DMS153 treated with DMSO at 0.1 percent for 48 hours (cell line): Measurements from ENCODE around the gene FAM107A.
"Not testable (repeated sequence)": the region's sequence is repeated elsewhere in the genome, so short reads cannot be mapped to it uniquely, and the experiment has no call there.

Experiments
- DNase-seq: peaks from one replicate; lab custom pipeline; 2025; ENCODE audit not compliant: unreplicated experiment; lab: John Stamatoyannopoulos, UW

Gene FAM107A

DNA sequence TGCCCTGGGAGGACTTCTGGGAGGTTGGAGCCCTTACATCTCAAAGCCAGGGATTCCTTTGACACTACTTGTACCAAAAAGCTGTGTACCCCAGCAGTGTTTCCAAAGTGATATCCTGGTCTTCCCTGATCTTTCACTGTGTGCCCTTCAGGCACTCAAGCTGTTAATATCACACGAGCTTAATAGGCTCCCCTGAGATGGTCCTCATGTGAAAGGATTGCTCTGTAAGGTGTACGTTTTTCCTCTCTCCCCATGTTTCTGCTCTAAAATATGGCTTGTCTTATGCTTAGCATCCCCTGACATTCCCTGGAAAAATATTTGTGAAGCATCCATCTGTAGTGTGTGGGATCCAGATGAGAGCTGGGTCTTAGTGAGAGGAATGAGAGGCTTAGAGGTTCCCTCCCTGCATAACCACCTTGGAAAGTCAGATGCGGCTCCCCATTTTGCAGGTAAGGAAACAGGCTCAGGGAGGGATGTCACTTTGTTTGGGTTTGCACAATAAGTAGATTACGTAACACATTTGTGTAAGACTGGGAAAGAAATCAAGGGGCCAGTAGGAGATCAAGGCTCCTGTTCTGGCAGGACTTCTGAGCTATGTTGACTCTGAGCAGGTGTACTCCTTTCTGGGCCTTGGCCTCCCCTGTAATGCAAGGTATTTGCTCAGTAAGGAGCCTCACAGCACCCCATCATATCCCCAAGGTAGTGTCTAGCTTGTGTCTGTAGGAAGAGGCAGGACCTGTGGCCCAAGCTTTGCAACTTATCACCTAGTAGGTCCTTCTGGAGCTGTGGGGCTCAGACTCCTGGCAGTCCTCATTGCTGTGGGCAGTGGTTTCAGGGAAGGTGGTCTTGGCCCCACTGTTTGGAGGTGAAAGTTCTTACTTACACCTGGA lies 39.5 kb downstream of the FAM107A start:
- no peak for DNase-seq

DNA sequence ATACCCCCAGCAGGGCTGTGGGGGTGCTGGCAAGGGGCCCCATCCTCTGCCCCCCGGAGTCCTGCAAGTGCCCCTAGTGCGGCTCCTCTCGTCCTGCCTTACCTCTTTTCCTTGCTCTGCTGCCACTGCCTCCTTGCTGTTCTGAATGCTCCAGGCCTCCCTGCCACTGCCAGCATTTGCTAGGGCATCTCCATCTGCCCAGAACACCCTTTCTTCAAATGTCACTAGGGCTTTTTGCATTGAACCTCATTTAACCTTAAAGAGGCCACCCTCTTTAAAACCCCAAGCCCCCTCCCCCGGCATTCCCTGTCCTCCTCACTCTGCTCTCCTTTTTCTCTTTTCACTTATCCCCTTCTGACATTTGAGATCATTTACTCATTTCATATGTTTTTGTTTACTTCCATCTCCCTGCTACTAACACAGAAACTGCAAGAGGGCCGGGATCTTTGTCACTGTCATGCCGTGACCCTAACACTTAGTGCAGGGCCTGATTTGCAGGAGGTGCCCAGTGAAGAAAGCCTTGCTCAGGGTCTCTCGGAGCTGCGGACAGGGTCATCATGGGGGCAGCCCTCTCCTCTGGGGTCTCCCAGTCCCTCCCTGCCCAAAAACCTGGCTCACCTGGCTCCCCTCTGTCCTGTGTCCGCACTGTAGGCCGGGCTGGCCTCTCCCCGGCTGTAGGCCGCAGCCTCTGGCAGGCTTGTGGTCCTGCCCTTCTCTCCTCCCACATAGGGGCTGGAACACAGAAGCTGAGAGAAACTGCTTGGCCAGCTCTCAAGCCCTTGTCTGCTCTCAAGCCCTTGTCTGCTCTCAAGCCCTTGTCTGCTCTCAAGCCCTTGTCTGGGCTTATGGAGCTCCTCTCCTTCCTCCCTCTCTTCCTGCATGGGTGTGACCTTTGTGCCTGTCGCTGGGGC lies 40.4 kb downstream of the FAM107A start, which contains the start of gene ACOX2:
ACOX2 (minus strand) TSS at position 690 of the 911 bp plus-strand sequence. CDS start 2,084 bp downstream, outside the sequence.
- no peak for DNase-seq

DNA sequence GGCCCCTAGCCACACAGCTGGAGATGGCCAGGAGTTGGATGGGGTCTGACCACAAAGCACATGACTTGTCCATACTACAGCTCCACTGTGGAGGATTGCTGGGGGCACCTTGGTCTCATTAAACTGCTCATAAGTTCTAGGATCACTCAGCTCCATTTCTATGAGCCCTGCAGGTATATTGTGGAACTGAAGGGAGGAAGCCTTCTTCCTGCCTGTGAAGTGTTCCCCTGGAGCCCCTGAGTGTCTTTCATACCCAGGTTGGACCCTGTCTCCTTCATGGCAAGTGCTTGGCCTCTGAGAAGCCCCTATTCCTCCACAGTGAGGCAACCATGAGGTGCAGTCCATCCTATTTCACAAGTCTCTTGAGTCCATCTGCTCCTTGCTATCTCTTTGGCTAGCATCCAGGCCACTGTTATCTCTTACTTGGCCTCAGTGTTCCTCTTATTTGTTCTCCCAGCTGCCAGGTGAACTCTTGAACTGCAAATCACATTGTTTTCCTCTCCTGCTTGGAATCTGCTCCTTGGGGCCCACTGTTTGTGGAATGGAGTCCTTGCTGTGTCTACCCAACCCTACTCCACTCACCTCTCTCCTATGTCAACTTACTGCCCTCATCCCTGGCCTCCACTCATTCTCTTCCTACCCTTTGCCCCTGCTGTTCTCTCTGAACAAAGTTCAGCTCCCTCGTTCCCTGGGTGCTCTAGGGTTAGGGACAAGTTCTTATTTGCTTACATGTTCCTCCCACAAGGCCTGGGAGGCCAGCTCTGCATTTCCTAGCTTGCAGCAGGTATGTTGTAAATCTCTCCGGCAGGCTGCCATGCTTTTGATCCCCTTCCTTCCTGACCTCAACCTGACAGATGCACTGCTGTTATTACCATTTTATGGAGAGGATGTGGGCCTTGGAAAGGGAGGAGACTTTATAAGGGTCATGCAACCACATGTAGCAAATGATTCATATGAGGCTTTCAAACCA lies 41.4 kb downstream of the FAM107A start:
- DNase-seq: no peak

DNA sequence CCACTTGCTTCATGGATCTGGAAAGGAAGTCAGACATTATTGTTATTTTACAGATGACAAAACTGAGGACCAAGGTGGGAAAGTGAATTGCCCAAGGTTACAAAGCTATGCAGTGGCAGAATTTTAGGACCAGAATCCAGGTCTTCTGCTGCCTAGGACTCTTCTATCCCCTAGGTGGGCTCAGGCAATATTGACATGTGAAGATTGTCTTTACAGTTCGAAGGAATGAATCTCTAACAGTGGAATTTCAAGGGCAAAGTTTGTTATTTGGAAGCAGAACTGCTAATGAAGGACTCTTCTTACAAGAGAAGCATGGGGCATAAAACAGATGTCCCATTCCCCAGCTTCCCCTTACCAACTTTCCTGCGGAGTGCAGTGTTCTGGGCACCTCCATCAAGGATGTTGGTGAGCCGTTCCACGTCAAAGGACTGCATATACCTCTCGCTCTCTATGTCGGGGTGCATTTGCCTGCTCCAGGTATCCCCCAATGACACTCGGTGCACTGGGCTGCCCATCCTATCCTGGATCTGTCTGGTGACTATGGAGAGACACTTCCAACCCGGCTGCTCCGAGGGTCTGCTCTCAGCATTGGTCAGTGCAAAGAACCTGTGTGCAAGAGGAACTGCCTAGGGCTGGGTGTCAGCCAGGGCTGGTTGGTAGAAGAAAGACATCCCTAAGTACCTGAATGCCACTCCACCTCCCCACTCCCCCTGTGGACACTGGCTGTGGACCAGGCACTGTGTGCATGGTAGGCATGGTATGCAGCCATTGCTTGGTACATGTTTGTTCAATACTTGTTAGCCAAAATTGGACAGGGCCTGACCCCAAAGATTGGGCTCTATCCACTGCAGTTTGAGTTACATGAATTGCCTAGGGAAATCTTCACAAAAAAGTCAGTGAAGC lies 42.3 kb downstream of the FAM107A start:
- DNase-seq: no peak

DNA sequence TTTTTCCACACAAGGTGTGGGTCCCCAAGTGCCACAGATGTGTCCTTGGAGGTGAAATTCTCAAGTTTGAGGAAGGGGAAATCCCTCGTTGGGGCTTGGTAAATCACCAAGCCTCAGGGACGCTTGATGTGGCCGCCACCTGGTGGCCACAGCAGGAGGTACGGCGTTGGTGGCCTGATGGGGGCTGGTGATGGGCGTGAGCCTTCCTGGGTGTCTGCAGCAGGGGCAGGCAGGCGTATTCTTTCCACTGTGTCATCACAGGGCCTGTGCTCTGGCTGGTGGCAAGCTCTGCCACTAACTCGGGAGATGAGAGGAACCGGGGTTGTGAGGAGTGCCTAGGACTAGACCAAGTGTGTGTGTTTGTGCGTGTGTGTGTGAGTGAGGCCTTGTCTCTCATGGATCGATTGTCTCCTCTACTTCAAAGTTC lies 44.4 kb downstream of the FAM107A start:
- DNase-seq: peak; percentile 4

DNA sequence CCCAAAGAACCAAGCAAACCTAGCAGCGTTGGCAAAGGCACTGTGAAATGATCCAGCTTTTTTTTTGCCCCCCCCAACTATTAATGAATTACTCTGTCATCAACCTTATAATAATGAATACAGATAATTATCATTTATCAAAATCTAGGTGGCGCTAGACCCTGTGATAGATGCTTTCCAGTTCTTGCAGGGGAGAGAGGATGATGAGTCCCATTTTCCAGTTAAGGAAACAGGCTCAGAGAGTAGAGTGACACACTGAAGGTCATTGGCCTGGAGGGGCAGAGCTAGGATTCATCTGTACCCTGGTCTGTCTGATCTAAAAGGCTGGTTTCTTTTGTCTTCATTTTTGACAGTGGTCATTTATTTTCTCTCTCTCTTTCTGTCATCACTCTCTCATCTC lies 45.2 kb downstream of the FAM107A start:
- DNase-seq: no peak

DNA sequence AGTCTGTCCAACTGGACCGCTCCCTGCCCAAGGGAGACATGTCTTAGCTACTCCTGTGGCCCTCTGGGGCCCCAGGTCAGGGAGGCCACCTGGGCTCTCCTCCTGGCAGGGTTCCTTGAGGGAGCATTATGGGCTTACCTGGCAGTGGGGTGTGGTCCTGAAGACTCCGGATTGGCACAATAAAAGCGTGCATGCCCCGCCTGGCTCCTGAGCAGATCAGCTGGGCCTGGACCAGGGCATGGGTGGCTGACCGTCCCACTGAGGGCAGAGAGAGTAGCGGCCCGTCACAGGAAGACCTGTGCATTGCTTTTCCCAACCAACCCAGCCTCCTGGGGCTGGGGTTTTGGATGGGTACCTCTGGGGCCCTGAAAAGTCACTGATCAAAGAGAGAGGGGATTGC lies 45.6 kb downstream of the FAM107A start:
- DNase-seq: no peak

DNA sequence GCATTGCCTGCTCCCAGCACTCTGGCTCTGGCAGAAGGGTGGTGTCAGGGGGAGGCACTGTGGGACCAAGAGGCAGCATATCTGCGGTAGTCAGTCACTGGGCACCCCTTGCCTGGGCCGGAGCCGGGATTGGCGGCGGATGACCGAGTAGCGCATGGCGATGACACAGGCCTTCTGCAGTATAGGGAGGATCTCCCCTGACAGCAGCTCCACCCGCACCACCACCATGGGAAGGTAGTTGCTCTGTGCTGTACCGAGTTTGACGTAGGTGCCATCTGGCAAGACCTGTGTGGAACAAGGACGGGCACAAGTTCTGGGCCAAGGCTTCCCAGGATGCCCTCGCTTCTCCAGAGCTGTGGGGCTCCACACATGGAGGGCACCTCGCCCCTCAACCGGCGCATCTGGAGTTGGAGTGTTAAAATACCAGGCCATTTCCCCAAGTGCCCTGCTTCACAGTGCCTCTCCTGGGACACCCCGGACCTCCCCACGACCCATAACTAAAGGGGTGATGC lies 46.8 kb downstream of the FAM107A start:
- DNase-seq: no peak

DNA sequence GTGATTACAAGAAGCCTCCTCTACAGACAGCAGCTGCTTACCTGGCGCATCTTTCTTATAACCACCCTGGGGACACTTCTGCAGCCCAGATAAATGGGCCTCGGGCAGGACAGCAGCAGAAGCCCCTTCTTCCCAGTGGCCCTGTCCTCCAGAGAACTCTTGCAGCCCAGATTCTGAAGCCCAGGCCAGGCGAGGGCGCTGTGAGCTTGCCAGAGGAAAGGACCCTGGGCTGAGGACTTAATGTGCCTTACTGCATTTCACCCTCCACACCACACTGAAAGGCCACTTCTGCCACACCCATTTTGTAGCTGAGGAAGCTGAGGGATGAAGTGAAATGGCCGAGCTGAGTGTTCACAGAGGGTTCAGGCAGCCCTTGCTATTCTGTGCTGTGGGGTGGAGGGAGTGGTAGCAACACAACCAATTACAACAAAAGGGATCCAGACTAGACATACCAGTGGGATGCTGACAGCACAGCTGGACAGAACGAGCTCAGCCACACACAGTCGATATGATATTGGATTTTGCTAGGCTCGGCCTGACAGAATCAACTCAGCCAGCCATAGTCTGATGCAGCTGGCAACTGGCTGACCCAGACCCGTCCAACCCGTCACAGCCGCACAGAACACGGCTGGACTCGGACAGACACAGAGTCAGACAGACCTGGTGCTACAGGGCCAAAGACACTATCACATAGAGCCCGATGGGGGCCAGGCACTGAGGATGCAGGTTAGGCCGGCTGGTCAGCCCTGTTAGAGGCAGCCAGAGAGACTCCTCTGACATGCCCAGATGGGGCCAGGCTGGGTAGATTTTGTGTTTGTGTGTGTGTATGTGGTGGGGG lies 47.5 kb downstream of the FAM107A start:
- DNase-seq: no peak

DNA sequence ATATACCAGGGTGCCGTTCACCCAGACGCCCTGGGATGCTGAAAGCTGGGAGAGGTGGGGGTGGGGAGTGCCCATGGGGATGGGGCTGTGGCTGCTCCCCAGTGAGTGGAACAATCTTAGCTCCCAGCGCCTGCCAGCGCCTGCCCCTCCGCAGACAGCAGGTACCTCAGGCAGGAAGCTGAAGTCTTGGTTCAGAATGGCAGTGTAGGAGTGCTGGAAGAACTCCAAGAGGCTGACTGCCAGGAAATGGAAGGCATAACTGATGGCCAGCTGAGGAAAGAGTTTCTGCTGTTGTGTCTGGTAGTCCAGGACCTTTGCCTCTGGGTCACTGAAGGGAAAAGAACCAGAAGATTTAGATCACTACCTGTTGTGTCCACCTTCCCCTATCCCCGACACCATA lies 48.6 kb downstream of the FAM107A start:
- no peak for DNase-seq

DNA sequence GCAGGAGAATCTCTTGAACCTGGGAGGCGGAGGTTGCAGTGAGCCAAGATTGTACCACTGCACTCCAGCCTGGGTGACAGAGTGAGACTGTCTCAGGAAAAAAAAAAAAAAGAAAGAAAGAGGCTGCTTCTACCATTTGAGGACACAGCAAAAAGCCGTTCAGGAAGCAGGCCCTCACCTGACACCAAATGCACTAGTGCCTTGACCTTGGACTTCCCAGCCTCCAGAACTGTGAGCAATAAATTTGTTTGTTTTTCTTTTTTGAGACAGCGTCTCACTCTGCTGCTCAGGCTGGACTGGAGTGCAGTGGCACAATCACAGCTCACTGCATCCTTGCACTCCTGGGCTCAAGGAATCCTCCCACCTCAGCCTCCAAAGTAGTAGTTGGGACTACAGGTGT lies 49.8 kb downstream of the FAM107A start:
- DNase-seq: not testable (repeated sequence)

DNA sequence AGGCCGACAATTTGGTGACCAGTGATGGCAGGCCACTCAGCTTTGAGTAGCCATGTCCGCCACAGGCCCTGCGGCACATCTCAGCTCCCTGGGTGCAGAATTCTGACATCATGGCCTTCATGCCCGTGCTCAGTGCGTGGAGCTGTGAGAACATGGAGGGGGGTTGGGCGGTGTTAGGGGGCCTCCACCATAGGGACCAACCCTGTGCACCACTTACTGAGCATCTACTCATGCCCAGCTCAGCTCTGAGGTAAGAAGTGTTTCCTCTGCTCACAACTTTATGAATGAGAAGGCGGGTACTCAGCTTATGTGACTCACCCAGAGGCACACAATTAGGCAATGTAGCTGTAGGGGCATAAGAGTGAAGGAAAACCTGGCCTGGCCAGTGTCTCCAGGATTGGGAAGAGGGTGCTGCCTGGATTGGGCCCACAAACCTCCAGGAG lies 50.7 kb downstream of the FAM107A start:
- no peak for DNase-seq

DNA sequence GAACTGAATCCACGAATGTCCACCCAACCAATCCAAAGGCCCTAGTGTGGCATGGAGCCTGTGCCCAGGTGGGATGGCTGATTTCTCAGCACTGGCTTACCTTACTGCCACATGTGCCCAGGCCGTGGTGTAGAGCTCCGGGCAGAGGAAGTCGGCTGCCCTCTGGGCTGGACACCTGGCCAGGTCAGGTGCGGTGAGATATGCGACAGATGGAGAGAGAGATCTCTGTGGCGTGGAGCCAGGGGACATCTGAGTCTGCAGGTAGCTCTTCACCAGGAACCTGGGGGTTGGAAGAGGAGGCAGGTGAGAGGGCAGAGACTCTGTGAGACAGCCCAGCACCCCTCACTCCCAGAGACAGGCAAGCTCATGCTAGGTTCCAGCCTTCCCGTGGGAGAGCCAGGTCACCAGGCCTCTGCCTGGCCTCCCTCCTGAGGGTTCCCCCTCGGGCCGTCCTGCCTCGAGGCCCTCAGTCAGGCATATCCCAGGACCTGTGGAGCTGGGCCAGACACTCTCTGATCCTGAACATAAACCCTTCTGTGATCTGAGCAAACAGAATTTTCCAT lies 52.8 kb downstream of the FAM107A start:
- DNase-seq: no peak

DNA sequence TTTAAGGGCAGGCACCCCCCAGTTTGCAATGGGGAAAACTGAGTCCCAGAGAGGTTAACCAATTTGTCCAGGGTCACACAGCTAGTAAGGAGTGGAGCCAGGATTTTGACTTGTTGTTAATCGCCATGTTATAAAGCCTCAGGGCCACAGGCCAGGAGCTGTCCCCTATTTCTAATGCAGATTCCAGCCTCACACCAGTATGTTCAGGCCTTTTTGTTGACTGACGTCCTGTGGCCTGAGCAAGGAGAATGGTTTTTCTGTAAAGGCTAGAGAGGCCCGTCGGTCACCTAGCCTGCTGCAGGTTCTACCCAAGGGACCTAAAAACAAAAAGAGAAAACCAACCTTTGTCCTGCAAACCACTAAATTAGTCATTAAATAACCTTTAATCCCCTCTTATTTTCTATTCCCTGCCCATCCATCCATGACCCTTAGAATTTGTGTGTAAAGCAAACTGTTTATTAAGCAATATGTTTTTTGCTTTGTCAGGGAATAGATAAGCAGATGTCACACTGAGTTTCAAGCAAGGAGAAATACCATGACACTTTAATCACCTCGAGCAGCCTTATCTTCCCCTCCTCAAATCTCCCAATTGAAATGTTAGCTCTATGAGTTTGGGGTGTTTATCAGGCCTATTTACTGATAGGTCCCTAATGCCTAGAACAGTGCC lies 54.3 kb downstream of the FAM107A start:
- no peak for DNase-seq

DNA sequence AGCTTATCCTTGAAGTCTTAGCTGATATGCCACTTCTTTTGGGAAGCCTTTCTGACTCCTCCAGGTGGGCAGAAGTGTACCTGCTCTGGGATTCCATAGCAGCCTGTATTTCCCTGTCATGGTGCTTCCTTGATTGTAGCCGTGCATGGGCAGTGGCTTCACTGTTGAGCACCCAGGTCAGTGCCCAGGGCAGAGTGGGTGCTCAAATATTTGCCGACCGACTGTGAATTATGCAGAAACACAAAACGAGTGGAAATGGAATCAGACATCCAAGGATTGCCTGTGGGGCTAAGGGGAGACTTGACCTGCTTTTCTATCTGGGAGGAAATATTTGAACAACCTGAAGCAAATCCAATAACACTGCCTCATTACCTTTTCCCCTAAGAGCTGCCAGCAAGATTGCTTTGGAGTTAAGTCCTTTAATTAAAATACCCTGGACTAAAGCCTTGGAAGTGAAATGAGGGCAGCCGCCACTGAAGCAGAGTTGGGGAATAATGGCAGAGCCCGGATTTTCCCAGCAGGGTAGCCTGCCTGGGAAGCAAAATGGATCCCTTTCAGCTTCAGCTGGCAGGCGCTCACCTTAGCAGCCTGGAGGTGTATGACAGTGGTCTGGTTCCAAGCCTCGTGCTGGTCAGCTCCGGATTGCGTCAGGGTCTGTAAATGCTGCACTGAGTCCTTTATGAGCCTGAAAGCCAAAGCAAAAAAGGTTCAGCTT lies 55.1 kb downstream of the FAM107A start:
- no peak for DNase-seq

DNA sequence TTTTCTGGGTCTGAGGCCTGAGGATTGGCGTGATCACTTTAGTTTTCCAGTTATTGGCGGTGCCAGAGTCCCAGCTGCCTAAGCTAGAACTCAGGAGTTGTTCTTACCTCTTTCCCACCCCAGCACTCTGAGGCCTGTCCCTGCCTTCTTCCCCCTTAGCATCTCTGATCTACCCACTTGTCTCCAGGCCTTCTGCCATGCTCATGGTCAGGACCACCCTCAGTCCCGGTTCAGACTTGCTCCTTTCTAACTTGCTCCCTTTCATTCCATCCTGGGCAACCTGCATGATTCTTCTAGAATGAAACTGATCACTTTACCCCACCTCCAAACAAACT lies 55.9 kb downstream of the FAM107A start:
- no peak for DNase-seq
